PFSK-1 (cell line): ENCODE measurements around the gene IRX4. TPM values are rescaled to one million over a fixed set of nuclear protein-coding genes. Genes with fewer than 3 reads are reported as not detected.

Source experiments
- FOXP2 ChIP-seq: optimal IDR thresholded peaks from 2 replicates; pipeline ENCODE3; 2011; ENCODE audit warnings: borderline replicate concordance, control low read depth, inconsistent platforms; ENCODE audit not compliant: insufficient read depth; ENCODE audit errors: extremely low read length, extremely low read depth
- POLR2AphosphoS5 ChIP-seq: IDR thresholded peaks from 2 replicates; pipeline ENCODE4 v1.6.1; 2012; ENCODE audit warnings: low read depth, mild to moderate bottlenecking, control low read depth, low read length, moderate library complexity
- REST ChIP-seq, 2 experiments: IDR thresholded peaks; 2 replicates each; pipeline versions ENCODE4 v1.6.1 to v1.8.0; 2011 to 2012; ENCODE audit warnings: low read depth in 2 of 2, low read length in 2 of 2, control low read depth in 1 of 2, inconsistent platforms in 1 of 2, mild to moderate bottlenecking in 1 of 2, moderate library complexity in 1 of 2; ENCODE audit not compliant: insufficient read depth in 1 of 2
- SIN3A ChIP-seq: IDR thresholded peaks from 2 replicates; pipeline ENCODE4 v1.6.1; 2012; ENCODE audit warnings: mild to moderate bottlenecking, low read length, moderate library complexity, borderline replicate concordance; ENCODE audit not compliant: insufficient read depth
- TAF1 ChIP-seq: IDR thresholded peaks from 2 replicates; pipeline ENCODE4 v1.6.1; 2012; ENCODE audit warnings: low read length, control low read depth, borderline replicate concordance; ENCODE audit not compliant: insufficient read depth
- polyA plus RNA-seq: library from polyadenylated mRNA; unstranded; fragments of >200 nt; gene quantifications from one replicate; pipeline ENCODE4 v1.2.1, GENCODE V29; 2012; ENCODE audit warnings: low read depth, missing spikeins; ENCODE audit not compliant: insufficient read length

The IRX4 gene
- 1.3 TPM for polyA plus RNA-seq

- TF ChIP-seq SIN3A: no peak
- TF ChIP-seq REST (IDR thresholded peaks at IDR 0.05; ENCODE audit: insufficient read depth in 1 of 2, low read depth in 2 of 2, low read length in 2 of 2): no peak
These were observed at the start of gene IRX4 for GRCh38 chr5:1882337-1883119. IRX4 (minus strand) TSS chr5:1882925; CDS start chr5:1882647, 278 bp downstream.

GRCh38 chr5:1931604-1932231 is 49.0 kb upstream of the IRX4 start:
- TF ChIP-seq FOXP2 (no peak), TAF1 (no peak)

GRCh38 chr5:1930880-1931603 is 48.3 kb upstream of the IRX4 start:
- no peak for TF ChIP-seq POLR2AphosphoS5
- no peak for TF ChIP-seq SIN3A
- TF ChIP-seq FOXP2: no peak
- no peak for TF ChIP-seq REST (IDR thresholded peaks at IDR 0.05; ENCODE audit: insufficient read depth in 1 of 2, low read depth in 2 of 2, low read length in 2 of 2)
- no peak for TF ChIP-seq TAF1

- TF ChIP-seq TAF1 (no peak), FOXP2 (no peak), REST (IDR thresholded peaks at IDR 0.05; ENCODE audit: insufficient read depth in 1 of 2, low read depth in 2 of 2, low read length in 2 of 2) (no peak), POLR2AphosphoS5 (no peak)
These were observed 47.8 kb upstream of the IRX4 start for GRCh38 chr5:1930501-1930879.

- TF ChIP-seq TAF1 (no peak), POLR2AphosphoS5 (no peak), SIN3A (no peak), FOXP2 (no peak), REST (IDR thresholded peaks at IDR 0.05; ENCODE audit: insufficient read depth in 1 of 2, low read depth in 2 of 2, low read length in 2 of 2) (no peak)
These were observed 46.6 kb upstream of the IRX4 start for GRCh38 chr5:1929108-1929991.
